Renal cortical epithelial cell (primary cell): Measurements from ENCODE around the gene OR10V1. TPM values are rescaled to one million over a fixed set of nuclear protein-coding genes. Genes with fewer than 3 reads are reported as not detected.

ENCODE experiments used
- DNase-seq: peaks from one replicate; pipeline ENCODE4 v3.0.0-alpha.2; 2011; ENCODE audit warnings: low read depth
- total RNA-seq: library from RNA; depleted of rRNA; stranded (reverse); fragments of >200 nt; gene quantifications from 2 replicates; pipeline ENCODE4 v1.2.3, GENCODE V29; 2014

Gene OR10V1
- total RNA-seq, 1 donor from 2014 or later: not detected

DNA sequence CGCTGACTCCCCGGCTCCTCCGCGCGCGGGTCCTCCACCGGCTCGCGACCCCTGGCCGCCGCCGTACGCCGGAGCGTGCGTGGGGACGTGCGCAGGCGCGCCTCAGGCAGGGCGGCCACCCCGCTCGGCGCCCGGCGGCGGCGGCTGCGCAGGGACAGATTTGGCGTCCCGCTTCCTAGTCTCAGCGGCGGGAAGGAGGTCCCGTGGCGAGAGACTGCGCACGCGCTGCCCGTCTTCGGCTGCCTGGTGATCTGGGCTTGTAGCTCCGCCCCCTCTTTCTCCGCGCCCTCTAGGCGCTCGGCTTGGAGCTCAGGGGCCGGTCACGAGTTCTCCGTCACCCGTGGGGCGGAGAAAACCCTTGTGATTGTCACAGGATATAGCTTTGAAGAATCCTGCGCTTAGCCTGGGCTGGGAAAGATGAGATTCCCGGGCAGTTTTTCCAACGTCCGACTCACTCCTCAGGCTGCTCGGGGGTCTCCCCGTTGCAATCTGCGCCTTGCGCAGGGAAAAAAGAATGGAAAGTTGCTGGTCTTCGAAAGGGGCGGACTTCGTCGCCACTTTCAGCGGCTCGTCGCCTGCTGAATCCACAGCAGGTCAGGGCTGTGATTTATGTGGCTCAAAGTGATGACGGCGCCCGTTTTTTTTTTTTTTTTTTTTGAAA is 44.6 kb downstream of the OR10V1 start, which contains the start of gene PATL1:
TSS of gene PATL1 (minus strand) at position 88 of the 661 bp plus-strand sequence. CDS start 142 bp downstream, outside the sequence.
- peak; percentile 96 for DNase-seq

DNA sequence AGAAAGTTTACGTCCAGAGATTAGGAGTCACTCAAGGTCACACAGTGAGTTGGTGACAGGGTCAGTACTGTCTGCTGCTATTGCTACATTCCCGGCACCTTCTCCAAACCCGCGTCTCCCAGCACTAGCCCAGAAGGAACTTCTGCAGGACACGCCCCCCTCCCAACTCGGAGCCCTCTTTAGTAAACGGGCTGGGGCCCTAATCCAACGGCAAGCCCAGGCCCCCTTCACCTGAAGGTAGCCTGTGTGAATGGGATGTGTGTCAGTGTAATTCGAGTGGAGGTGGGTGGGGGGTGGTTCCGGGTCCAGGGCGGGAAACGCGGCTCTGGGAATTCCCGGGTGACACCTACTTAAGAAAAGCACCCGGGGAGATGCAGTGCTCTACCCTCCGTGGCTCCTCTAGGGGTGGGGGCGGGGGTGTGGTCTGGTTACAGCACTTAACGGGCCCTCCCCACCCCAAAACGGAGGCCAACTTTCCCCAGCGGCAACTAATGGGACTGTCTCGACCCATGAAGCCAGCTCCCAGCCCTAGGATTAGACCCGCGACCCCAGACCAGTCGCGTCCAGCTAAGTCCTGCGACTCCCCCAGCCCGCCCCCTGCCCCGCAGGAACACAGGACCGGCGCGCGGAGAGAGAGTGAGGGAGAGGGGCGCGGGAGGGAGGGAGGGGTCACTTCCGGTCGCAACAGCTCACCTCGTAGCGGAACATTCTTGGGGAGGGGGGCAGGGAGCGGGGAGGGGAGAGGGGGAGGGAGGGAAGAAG is 45.3 kb downstream of the OR10V1 start:
- peak; percentile 38 for DNase-seq

DNA sequence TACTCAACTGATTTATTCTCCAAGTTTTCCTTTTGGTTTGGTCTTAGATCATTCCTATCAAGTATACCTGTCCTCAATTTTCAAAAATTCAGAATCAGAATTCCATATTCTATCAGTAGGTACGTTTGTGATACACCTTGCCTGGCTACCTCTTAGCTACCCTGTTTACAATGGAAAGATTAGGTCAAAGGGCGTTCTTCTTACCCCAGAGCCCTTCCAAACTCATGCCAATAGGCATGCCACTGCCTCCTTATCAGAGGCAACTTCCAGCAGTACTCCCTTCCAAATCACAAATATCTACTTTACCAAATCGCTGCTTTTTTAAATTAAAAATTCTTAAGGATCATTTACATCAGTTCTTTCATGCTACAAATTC is 45.8 kb downstream of the OR10V1 start:
- no peak for DNase-seq

DNA sequence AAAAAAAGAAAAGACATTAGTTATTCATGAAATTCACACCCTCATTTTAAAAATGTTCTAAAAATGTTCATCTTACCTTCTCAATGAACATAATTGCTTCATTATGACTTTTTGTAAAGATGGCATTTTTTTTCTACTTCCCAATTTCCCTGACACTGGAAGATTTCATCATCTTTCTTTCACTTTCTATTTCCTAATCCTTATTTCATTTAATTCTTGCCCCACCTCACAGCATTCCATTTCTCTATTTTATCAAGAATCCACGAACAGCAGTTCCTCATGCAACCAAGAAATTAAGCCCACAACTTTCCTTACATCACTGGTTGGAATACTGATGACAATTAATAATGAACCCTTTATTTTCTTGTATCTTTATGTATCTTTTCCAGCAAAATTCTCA is 46.7 kb downstream of the OR10V1 start:
- no peak for DNase-seq

Other genes starting within 250 kb of the OR10V1 start
- not detected in 2 replicates for gene OR4D10, start 240.5 kb downstream of the OR10V1 start, total RNA-seq
- gene OR4D11, start 210.3 kb downstream of the OR10V1 start, total RNA-seq: not detected in 2 replicates
- not detected in 2 replicates for gene OR4D9, start 202.3 kb downstream of the OR10V1 start, total RNA-seq
- 32.0 and 71.3 TPM in 2 replicates for gene OSBP, start 98.1 kb downstream of the OR10V1 start, total RNA-seq
- 6.3 and 20.6 TPM in 2 replicates for gene PATL1, start 44.8 kb downstream of the OR10V1 start, total RNA-seq
- gene STX3, start 41.5 kb upstream of the OR10V1 start, total RNA-seq: 58.0 and 91.6 TPM in 2 replicates
- gene MRPL16, start 96.9 kb upstream of the OR10V1 start, total RNA-seq: 43.2 and 43.9 TPM in 2 replicates
- not detected in 2 replicates for gene CBLIF, start 131.7 kb upstream of the OR10V1 start, total RNA-seq
- gene TCN1, start 152.6 kb upstream of the OR10V1 start, total RNA-seq: 1.9 TPM in 1 of 2 replicates, not detected in the other
- gene OOSP3, start 164.9 kb upstream of the OR10V1 start, total RNA-seq: not detected in 2 replicates
- gene OOSP1, start 224.6 kb upstream of the OR10V1 start, total RNA-seq: 0.45 TPM in 1 of 2 replicates, not detected in the other